ENCODE measurements around the gene SERGEF.

Gene SERGEF

GRCh38 chr11:17986711-17987220, 26.1 kb downstream of the SERGEF start:
- Histone ChIP-seq H3K4me3 (replicated peaks; ENCODE audit: insufficient read depth, low read length) (no peak overlapping the region), H3K27me3 (ENCODE audit: insufficient read depth, poor library complexity, severe bottlenecking) (no peaks in the 10 kb centered on the region), H3K27ac (replicated peaks) (no peak overlapping the region)
- DNase-seq (ENCODE audit: low read depth in 1 of 2, low spot score in 1 of 2), result no peak
- TF ChIP-seq CTCF (IDR thresholded peaks at IDR 0.05; ENCODE audit: insufficient read depth, low read length) (peak; percentile 2), REST (IDR thresholded peaks at IDR 0.05; ENCODE audit: insufficient replicate concordance, low read depth) (no peak)

- no peak for DNase-seq (ENCODE audit: low read depth in 1 of 2, low spot score in 1 of 2)
- Histone ChIP-seq H3K27me3 (ENCODE audit: insufficient read depth, poor library complexity, severe bottlenecking) (no peaks in the 10 kb centered on the region), H3K27ac (replicated peaks) (no peak overlapping the region), H3K4me3 (replicated peaks; ENCODE audit: insufficient read depth, low read length) (no peak overlapping the region)
- no peak for TF ChIP-seq GABPA (IDR thresholded peaks at IDR 0.05; ENCODE audit: low read depth)
- TF ChIP-seq SPI1 (IDR thresholded peaks at IDR 0.05; ENCODE audit: borderline replicate concordance, low read depth), result no peak
- no peak for TF ChIP-seq CTCF (IDR thresholded peaks at IDR 0.05; ENCODE audit: insufficient read depth, low read length)
- no peak for TF ChIP-seq POLR2AphosphoS5 (IDR thresholded peaks at IDR 0.05; ENCODE audit: low read depth)
- TF ChIP-seq REST (IDR thresholded peaks at IDR 0.05; ENCODE audit: insufficient replicate concordance, low read depth), result no peak
Observed at GRCh38 chr11:17986007-17986710, 26.7 kb downstream of the SERGEF start.

GRCh38 chr11:17985517-17985916, 27.3 kb downstream of the SERGEF start:
- Histone ChIP-seq H3K4me3 (replicated peaks; ENCODE audit: insufficient read depth, low read length) (no peak overlapping the region), H3K27ac (replicated peaks) (no peak overlapping the region), H3K27me3 (ENCODE audit: insufficient read depth, poor library complexity, severe bottlenecking) (no peaks in the 10 kb centered on the region)
- DNase-seq (ENCODE audit: low read depth in 1 of 2, low spot score in 1 of 2), result no peak
- TF ChIP-seq GABPA (IDR thresholded peaks at IDR 0.05; ENCODE audit: low read depth) (no peak), CTCF (IDR thresholded peaks at IDR 0.05; ENCODE audit: insufficient read depth, low read length) (no peak), SPI1 (IDR thresholded peaks at IDR 0.05; ENCODE audit: borderline replicate concordance, low read depth) (no peak), POLR2AphosphoS5 (IDR thresholded peaks at IDR 0.05; ENCODE audit: low read depth) (no peak), REST (IDR thresholded peaks at IDR 0.05; ENCODE audit: insufficient replicate concordance, low read depth) (no peak)

Measured in HL-60 (cell line).